Fibroblast of pulmonary artery (primary cell): ENCODE results near the gene TIAM2.
A peak's percentile ranks its signal among the peaks of the same experiment; 100 is the strongest.

Source experiments
- DNase-seq: peaks from one replicate; pipeline ENCODE4 v3.0.0-alpha.2; 2010; ENCODE audit warnings: low read depth
- H3K4me3 ChIP-seq: replicated peaks from 2 replicates; pipeline ENCODE4 v1.5.1; 2011; ENCODE audit warnings: low read depth, mild to moderate bottlenecking, control low read depth, low read length, moderate library complexity
- CTCF ChIP-seq: IDR thresholded peaks from 2 replicates; pipeline ENCODE4 v1.5.1; 2011; ENCODE audit warnings: mild to moderate bottlenecking, control low read depth, low read length, inconsistent platforms; ENCODE audit errors: missing control alignments

TIAM2 gene

GRCh38 chr6:155143578-155144106 lies 148.5 kb downstream of the TIAM2 start:
- TF ChIP-seq CTCF, result no peak
- peak; percentile 31 for DNase-seq
- peak overlapping the region; percentile 35 for H3K4me3 ChIP-seq

GRCh38 chr6:155146205-155146604 lies 151.1 kb downstream of the TIAM2 start:
- no peak overlapping the region for H3K4me3 ChIP-seq
- no peak for TF ChIP-seq CTCF
- no peak for DNase-seq

- no peak overlapping the region for H3K4me3 ChIP-seq
- no peak for TF ChIP-seq CTCF
- no peak for DNase-seq
These were observed 153.0 kb downstream of the TIAM2 start for GRCh38 chr6:155147958-155148663.

GRCh38 chr6:155150967-155151671 lies 156.0 kb downstream of the TIAM2 start:
- H3K4me3 ChIP-seq, result no peak overlapping the region
- TF ChIP-seq CTCF, result no peak
- no peak for DNase-seq

GRCh38 chr6:155152211-155153076 lies 157.3 kb downstream of the TIAM2 start:
- H3K4me3 ChIP-seq, result no peak overlapping the region

More at GRCh38 chr6:155152211-155153076, 157.3 kb downstream of the TIAM2 start:
- no peak for DNase-seq
- TF ChIP-seq CTCF, result peak; percentile 28
